ENCODE results near the gene TMEM43.

TMEM43 gene

GRCh38 chr3:14145236-14145635 is 20.4 kb downstream of the TMEM43 start:
- Histone ChIP-seq H3K27me3 (ENCODE audit: low read depth, low read length) (no peaks in the 10 kb centered on the region), H3K4me2 (ENCODE audit: low read length) (peak overlapping the region; percentile 65; the same call in 1 of the 2 replicates), H3K9ac (ENCODE audit: low read length) (no peak overlapping the region)

GRCh38 chr3:14145670-14146380 is 21.0 kb downstream of the TMEM43 start:
- Histone ChIP-seq H3K4me2 (ENCODE audit: low read length) (no peak overlapping the region), H3K4me1 (ENCODE audit: low read length) (peaks cover 18% of the 10 kb centered on the region), H3K27ac (ENCODE audit: low read length) (no peak overlapping the region), H3K9ac (ENCODE audit: low read length) (no peak overlapping the region), H3K27me3 (ENCODE audit: low read depth, low read length) (no peaks in the 10 kb centered on the region), H3K9me3 (ENCODE audit: insufficient read depth, low read length) (no peaks in the 10 kb centered on the region), H3K79me2 (ENCODE audit: low read length) (no peaks in the 10 kb centered on the region), H3K4me3 (ENCODE audit: low read length) (no peak overlapping the region), H2AFZ (ENCODE audit: low read depth, low read length) (no peak overlapping the region), H3K36me3 (replicated peaks; ENCODE audit: low read depth, low read length) (peaks cover 56% of the 10 kb centered on the region), H4K20me1 (ENCODE audit: insufficient read depth, low read length) (peaks cover 7% of the 10 kb centered on the region)
- TF ChIP-seq EZH2phosphoT487 (IDR thresholded peaks at IDR 0.05; ENCODE audit: low read depth) (no peak), CTCF (IDR thresholded peaks at IDR 0.05; ENCODE audit: low read depth, low read length) (no peak)

More at GRCh38 chr3:14145236-14145635, 20.4 kb downstream of the TMEM43 start:
- TF ChIP-seq EZH2phosphoT487 (IDR thresholded peaks at IDR 0.05; ENCODE audit: low read depth), result no peak
- no peak for TF ChIP-seq CTCF (IDR thresholded peaks at IDR 0.05; ENCODE audit: low read depth, low read length)
- H3K79me2 ChIP-seq (ENCODE audit: low read length), result no peaks in the 10 kb centered on the region
- H3K4me3 ChIP-seq (ENCODE audit: low read length), result no peak overlapping the region
- peaks cover 59% of the 10 kb centered on the region for H3K36me3 ChIP-seq (replicated peaks; ENCODE audit: low read depth, low read length)
- peak overlapping the region; percentile 52; the same call in 1 of the 2 replicates for H3K27ac ChIP-seq (ENCODE audit: low read length)
- no peaks in the 10 kb centered on the region for H3K9me3 ChIP-seq (ENCODE audit: insufficient read depth, low read length)
- no peak overlapping the region for H2AFZ ChIP-seq (ENCODE audit: low read depth, low read length)
- peaks cover 7% of the 10 kb centered on the region for H4K20me1 ChIP-seq (ENCODE audit: insufficient read depth, low read length)
- H3K4me1 ChIP-seq (ENCODE audit: low read length), result peaks cover 18% of the 10 kb centered on the region

GRCh38 chr3:14146381-14147065 is 21.7 kb downstream of the TMEM43 start:
- H3K36me3 ChIP-seq (replicated peaks; ENCODE audit: low read depth, low read length), result peaks cover 55% of the 10 kb centered on the region
- peaks cover 7% of the 10 kb centered on the region for H4K20me1 ChIP-seq (ENCODE audit: insufficient read depth, low read length)
- no peak overlapping the region for H2AFZ ChIP-seq (ENCODE audit: low read depth, low read length)
- no peaks in the 10 kb centered on the region for H3K79me2 ChIP-seq (ENCODE audit: low read length)
- no peaks in the 10 kb centered on the region for H3K9me3 ChIP-seq (ENCODE audit: insufficient read depth, low read length)
- TF ChIP-seq EZH2phosphoT487 (IDR thresholded peaks at IDR 0.05; ENCODE audit: low read depth), result no peak
- no peak for TF ChIP-seq CTCF (IDR thresholded peaks at IDR 0.05; ENCODE audit: low read depth, low read length)
- H3K27me3 ChIP-seq (ENCODE audit: low read depth, low read length), result no peaks in the 10 kb centered on the region
- no peak overlapping the region for H3K4me2 ChIP-seq (ENCODE audit: low read length)
- H3K9ac ChIP-seq (ENCODE audit: low read length), result no peak overlapping the region
- H3K27ac ChIP-seq (ENCODE audit: low read length), result no peak overlapping the region
- H3K4me1 ChIP-seq (ENCODE audit: low read length), result peaks cover 18% of the 10 kb centered on the region
- H3K4me3 ChIP-seq (ENCODE audit: low read length), result no peak overlapping the region

GRCh38 chr3:14147066-14147435 is 22.2 kb downstream of the TMEM43 start:
- peaks cover 18% of the 10 kb centered on the region for H3K4me1 ChIP-seq (ENCODE audit: low read length)
- H4K20me1 ChIP-seq (ENCODE audit: insufficient read depth, low read length), result peaks cover 7% of the 10 kb centered on the region
- H3K27ac ChIP-seq (ENCODE audit: low read length), result no peak overlapping the region
- no peaks in the 10 kb centered on the region for H3K27me3 ChIP-seq (ENCODE audit: low read depth, low read length)
- no peaks in the 10 kb centered on the region for H3K79me2 ChIP-seq (ENCODE audit: low read length)
- H3K4me2 ChIP-seq (ENCODE audit: low read length), result no peak overlapping the region
- no peak overlapping the region for H3K4me3 ChIP-seq (ENCODE audit: low read length)
- no peaks in the 10 kb centered on the region for H3K9me3 ChIP-seq (ENCODE audit: insufficient read depth, low read length)
- TF ChIP-seq EZH2phosphoT487 (IDR thresholded peaks at IDR 0.05; ENCODE audit: low read depth) (no peak), CTCF (IDR thresholded peaks at IDR 0.05; ENCODE audit: low read depth, low read length) (no peak)
- peaks cover 56% of the 10 kb centered on the region for H3K36me3 ChIP-seq (replicated peaks; ENCODE audit: low read depth, low read length)
- no peak overlapping the region for H3K9ac ChIP-seq (ENCODE audit: low read length)
- no peak overlapping the region for H2AFZ ChIP-seq (ENCODE audit: low read depth, low read length)
